NCI-H774 (cell line): ENCODE measurements around the gene EPN1.

Experiments
- DNase-seq: peaks from one replicate; lab custom pipeline; 2025; lab: John Stamatoyannopoulos, UW

EPN1 gene

DNA sequence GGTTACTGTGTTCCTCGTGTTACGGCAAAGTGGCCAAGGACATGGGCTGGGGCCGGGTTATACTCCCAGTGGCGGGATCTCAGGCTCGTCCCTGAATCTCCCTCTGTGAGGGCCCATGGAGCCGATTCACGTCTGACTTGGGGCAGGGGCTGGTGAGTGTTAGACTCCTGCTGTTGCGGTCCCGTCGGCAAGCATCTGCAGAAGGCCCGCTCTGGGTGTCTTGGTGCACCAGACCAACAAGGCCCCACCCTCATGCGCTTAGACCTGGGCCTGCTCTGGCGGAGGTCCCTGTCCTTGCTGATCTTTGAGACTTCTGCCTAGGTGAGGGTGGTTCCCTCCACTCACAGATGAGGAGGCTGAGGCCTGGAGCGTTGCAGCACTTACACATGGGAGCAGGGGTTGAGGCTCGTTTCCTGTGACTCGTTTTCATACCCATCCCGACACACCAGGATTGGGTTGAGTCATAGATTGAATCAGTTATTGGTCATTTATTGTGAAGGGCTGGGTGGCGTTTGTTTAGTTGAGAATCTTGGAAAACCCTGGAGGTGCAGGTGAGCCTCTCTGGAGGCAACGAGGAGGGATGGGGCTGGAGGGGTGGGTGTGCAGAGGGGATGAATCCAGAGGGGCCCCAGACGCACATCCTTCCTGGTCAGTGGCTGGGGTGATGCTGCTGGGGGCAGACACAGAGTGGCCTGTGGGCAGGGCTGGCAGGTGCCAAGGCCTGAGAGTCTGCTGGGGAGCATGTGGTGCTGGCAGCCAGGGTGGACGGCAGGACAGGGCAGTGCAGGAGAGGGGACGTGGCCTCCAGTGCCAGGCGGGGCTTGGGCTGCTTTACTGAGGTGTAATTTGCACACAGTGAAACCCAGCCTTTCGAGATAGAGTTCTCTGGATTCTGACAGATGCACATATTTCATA is 4.6 kb downstream of the EPN1 start:
- DNase-seq, result no peak

GRCh38 chr19:55680339-55681130 is 5.5 kb downstream of the EPN1 start:
- no peak for DNase-seq

- no peak for DNase-seq
These were observed 6.4 kb downstream of the EPN1 start for GRCh38 chr19:55681131-55682092.

- no peak for DNase-seq
These were observed 8.6 kb downstream of the EPN1 start for GRCh38 chr19:55683449-55684261.

DNA sequence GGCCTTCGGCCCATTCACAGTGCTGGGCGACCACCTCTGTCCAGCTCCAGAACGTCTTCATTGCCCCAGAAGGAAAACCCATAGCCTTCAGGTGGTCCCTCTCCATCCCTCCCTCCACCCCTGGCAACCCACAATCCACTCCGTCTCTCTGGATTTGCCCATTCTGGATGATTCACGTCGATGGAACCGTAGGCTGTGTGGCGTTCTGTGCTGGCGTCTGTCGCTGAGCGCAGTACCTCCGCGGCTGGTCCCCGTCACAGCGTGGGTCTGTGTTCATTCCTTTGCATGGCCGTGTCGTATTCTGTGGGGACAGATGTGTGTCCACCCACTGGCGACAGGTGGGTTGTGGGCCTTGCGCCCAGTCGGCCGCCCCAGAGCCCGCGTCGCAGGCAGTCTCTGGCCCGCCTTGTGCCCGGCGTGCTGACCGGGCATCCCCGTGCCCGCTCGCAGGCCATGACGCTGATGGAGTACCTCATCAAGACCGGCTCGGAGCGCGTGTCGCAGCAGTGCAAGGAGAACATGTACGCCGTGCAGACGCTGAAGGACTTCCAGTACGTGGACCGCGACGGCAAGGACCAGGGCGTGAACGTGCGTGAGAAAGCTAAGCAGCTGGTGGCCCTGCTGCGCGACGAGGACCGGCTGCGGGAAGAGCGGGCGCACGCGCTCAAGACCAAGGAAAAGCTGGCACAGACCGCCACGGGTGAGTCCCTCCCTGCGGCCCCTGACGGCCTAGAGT is 10.1 kb downstream of the EPN1 start:
- DNase-seq, result no peak

DNA sequence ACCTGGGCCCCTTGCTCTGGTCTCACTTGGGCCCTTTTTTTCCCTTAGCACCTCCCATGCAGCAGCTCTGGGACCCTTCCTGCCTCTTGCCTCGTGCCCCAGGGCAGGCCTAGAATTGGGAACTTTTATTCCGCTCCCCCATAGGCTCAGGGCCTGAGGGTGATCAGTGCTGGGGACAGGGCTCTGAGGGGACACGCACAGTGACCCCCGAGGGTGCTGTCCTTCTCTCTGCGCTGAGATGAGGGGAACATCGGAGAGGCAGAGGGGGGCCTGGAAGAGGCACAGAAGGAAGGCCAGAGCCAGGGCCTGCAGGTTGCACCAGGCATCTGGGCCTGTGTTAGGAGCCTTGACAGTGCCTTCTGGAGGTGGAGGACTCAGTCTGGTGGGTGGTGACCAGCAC is 10.8 kb downstream of the EPN1 start:
- no peak for DNase-seq

DNA sequence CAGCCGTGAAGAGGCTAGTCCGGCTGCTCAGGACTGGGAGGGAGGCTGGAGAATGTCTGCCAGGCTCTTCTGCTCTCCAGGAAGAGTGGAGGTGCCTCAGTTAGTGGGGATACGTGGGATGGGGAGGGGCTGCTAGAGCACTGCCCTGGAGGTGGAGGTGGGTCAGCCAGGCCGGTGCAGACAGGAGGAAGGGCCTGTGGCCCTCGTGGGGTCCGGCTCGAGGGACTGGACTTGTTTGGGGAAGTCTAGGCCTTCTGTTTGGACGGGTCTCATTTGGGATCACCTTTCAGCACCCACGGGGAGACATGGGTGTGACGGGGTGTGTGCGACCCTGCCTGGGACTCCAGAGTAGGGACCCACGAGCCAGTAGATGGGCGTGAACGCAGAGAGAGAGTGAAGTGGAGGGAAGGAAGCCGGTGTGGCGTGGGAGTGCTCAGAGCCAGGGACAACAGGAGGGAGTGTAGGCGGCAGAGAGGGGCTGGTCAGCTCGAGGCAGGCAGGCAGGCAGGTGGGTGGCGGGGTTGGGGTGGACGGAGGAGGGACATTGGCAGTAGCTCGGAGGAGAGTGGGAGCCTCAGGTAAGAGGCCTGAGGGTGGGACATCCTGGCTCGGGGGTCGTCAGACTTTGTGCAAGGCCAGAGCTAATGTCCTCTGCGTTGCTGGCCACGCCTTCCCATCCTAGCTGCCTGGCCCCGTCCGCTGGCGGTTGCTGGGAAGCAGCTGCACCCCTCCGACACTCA is 11.5 kb downstream of the EPN1 start:
- no peak for DNase-seq

GRCh38 chr19:55687281-55688201 is 12.5 kb downstream of the EPN1 start:
- DNase-seq, result no peak

- DNase-seq, result peak; percentile 1
These were observed 13.6 kb downstream of the EPN1 start for GRCh38 chr19:55688422-55689218.

DNA sequence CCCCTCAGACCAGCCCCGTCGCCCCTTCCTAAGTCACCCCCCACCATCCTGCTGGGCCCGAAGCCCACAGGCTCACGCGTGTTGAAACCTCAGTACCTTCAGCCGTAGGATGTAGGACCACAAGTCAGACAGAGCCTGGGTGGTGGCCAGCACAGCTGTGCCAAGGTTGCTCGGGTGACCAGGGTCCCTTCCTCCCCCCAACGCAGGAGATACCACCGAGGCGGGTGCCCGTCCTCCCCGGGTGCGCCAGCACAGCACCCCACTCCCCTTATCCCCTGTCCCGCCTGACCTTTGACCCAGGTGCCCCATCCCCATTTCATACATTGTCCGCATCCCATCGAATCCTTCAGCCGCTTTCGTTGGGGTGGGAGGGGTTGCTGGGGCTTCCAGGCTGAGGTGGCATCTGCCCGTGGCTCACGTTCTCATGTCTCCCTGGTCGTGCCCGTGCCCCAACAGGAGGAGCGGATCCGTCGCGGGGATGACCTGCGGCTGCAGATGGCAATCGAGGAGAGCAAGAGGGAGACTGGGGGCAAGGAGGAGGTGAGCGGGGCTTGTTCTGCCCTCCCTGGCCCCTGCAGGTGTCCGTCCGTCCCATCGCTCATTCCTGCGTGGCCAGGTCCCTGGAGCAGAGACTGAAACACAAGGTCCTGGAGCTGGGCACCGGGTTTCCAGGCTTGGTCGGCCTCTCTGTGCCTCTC is 14.5 kb downstream of the EPN1 start:
- no peak for DNase-seq

- no peak for DNase-seq
These were observed 15.2 kb downstream of the EPN1 start for GRCh38 chr19:55690109-55690768.

- no peak for DNase-seq
These were observed 15.9 kb downstream of the EPN1 start for GRCh38 chr19:55690769-55691545.

GRCh38 chr19:55691561-55692481 is 16.8 kb downstream of the EPN1 start:
- DNase-seq, result no peak

GRCh38 chr19:55692681-55693081 is 17.7 kb downstream of the EPN1 start:
- DNase-seq, result no peak
